HepG2 (cell line): ENCODE results near the gene NISCH. TPM values are rescaled to one million over a fixed set of nuclear protein-coding genes. Genes with fewer than 3 reads are reported as not detected.

Experiments
- ATAC-seq: fragments of 200-7000 bp; cut with Tn5 transposase; 3 replicates; pipeline ENCODE4 v1.9.1; 2020; ENCODE audit warnings: mild to moderate bottlenecking, moderate library complexity
- BruUV-seq: library from RNA; stranded (reverse); fragments of 400-500 nt; replicated peaks from 2 replicates; lab custom pipeline; 2021; lab: Mats Ljungman, UMichigan
- CTCF ChIA-PET: fragments of 300-600 bp; formaldehyde crosslinking; extraction: SDS; loops from one replicate; lab custom pipeline; 2021; ENCODE audit warnings: low total read pairs, inconsistent platforms, low intra/inter-chr PET ratio; lab: Yijun Ruan, JAX
- POLR2A ChIA-PET: fragments of 350-600 bp; sonication (Branson Sonifier 250); formaldehyde crosslinking; loops from one replicate; lab custom pipeline; 2020; ENCODE audit warnings: antibody characterized with exemption, inconsistent platforms; lab: Yijun Ruan, JAX
- DNase-seq: peaks from one replicate; pipeline ENCODE4 v3.0.0-alpha.2; 2015; ENCODE audit warnings: low spot score
- FAIRE-seq: peaks from 3 replicates; lab custom pipeline; 2011; peaks lifted over from hg19 to GRCh38; lab: Jason Lieb, UNC
- H2AFZ ChIP-seq: one replicate; pipeline ENCODE4 v1.6.1; 2011; ENCODE audit warnings: low read length, inconsistent platforms
- H3K27ac ChIP-seq: fragments of 300-600 bp; 3 replicates; pipeline ENCODE4 v1.8.0; 2011; ENCODE audit warnings: mixed run types, mild to moderate bottlenecking, mixed read lengths, low read length, inconsistent platforms; ENCODE audit not compliant: insufficient read depth; ENCODE audit errors: extremely low read length
- H3K27me3 ChIP-seq, 2 experiments: fragments of 200-600 bp in 1 of 2; 2 replicates in 1 of 2; 3 replicates in 1 of 2; pipeline versions ENCODE4 v1.6.0 to v1.8.0; 2011; ENCODE audit warnings: low read length in 2 of 2, mild to moderate bottlenecking in 2 of 2, moderate library complexity in 2 of 2, inconsistent platforms in 1 of 2; ENCODE audit not compliant: insufficient read depth in 2 of 2, control insufficient read depth in 1 of 2
- H3K36me3 ChIP-seq, 2 experiments: fragments of 200-600 bp in 1 of 2; replicated peaks in 1 of 2; 2 replicates in 1 of 2; 3 replicates in 1 of 2; pipeline versions ENCODE4 v1.5.1 to v1.8.0; 2011; ENCODE audit warnings: low read length in 2 of 2, inconsistent platforms in 1 of 2; ENCODE audit not compliant: insufficient read depth in 2 of 2, control insufficient read depth in 1 of 2
- H3K4me1 ChIP-seq: 2 replicates; pipeline ENCODE4 v1.5.1; 2012; ENCODE audit warnings: low read length, inconsistent platforms; ENCODE audit not compliant: insufficient read depth
- H3K4me2 ChIP-seq: 2 replicates; pipeline ENCODE4 v1.6.0; 2011; ENCODE audit warnings: low read depth, low read length, inconsistent platforms
- H3K4me3 ChIP-seq, 3 experiments: fragments of 200-600 bp in 1 of 3; sonication (generic), shearing (Covaris generic) in 1 of 3; replicated peaks in 1 of 3; 2 replicates each; pipeline ENCODE4 v1.5.1; 2011 to 2016; ENCODE audit warnings: low read length in 3 of 3, inconsistent platforms in 2 of 3, low read depth in 2 of 3, mild to moderate bottlenecking in 2 of 3, control low read depth in 1 of 3, mixed read lengths in 1 of 3; ENCODE audit not compliant: insufficient read depth in 1 of 3
- H3K79me2 ChIP-seq: one replicate; pipeline ENCODE4 v1.6.1; 2011; ENCODE audit warnings: low read length, inconsistent platforms; ENCODE audit not compliant: insufficient read depth
- H3K9ac ChIP-seq: 2 replicates; pipeline ENCODE4 v1.6.0; 2011; ENCODE audit warnings: mild to moderate bottlenecking, low read depth, low read length, inconsistent platforms; ENCODE audit not compliant: insufficient read depth
- H3K9me3 ChIP-seq: 2 replicates; pipeline ENCODE4 v1.5.1; 2012; ENCODE audit warnings: mild to moderate bottlenecking, low read length
- H4K20me1 ChIP-seq: 2 replicates; pipeline ENCODE4 v1.6.0; 2011; ENCODE audit warnings: inconsistent platforms, mild to moderate bottlenecking, low read length, moderate library complexity; ENCODE audit not compliant: insufficient read depth
- KDM5B ChIP-seq: sonication (generic); formaldehyde crosslinking; IDR thresholded peaks from 2 replicates; pipeline ENCODE4 v1.4.0; 2020; ENCODE audit warnings: missing genetic modification reagents, mild to moderate bottlenecking, borderline replicate concordance
- MBNL3 ChIP-seq: fragments of 250-450 bp; sonication (Bioruptor Pico); conservative IDR thresholded peaks from 2 replicates; pipeline ENCODE4 v1.8.0; 2022; ENCODE audit warnings: mild to moderate bottlenecking, inconsistent platforms
- PAX8 ChIP-seq: sonication (generic); formaldehyde crosslinking; IDR thresholded peaks from 2 replicates; pipeline ENCODE4 v1.8.0; 2022; ENCODE audit warnings: mild to moderate bottlenecking, missing genetic modification reagents, borderline replicate concordance
- SP1 ChIP-seq, 2 experiments: fragments of 450-650 bp in 1 of 2; sonication (generic) in 1 of 2; formaldehyde crosslinking in 1 of 2; IDR thresholded peaks; 2 replicates each; pipeline versions ENCODE4 v1.4.0 to v1.6.1; 2016 to 2020; ENCODE audit warnings: missing genetic modification reagents in 1 of 2
- ZBTB7A ChIP-seq: sonication (generic); formaldehyde crosslinking; IDR thresholded peaks from 2 replicates; pipeline ENCODE4 v1.8.0; 2022; ENCODE audit warnings: mild to moderate bottlenecking, missing genetic modification reagents
- ZNF367 ChIP-seq: sonication (generic); formaldehyde crosslinking; IDR thresholded peaks from 2 replicates; pipeline ENCODE4 v1.4.0; 2020; ENCODE audit warnings: missing genetic modification reagents, borderline replicate concordance
- WGBS: methylation state at CpG from one replicate; pipeline ENCODE4 v1.1.6; 2017; ENCODE audit warnings: low lambda C conversion rate; 5-methylcytosine and 5-hydroxymethylcytosine counted together
- in situ Hi-C: cut with HindIII; loops from 2 replicates; pipeline ENCODE4 v1.10.0; 2017; ENCODE audit warnings: low pct_unique_long_range_greater_than_20kb; ENCODE audit not compliant: extremely low pct_ligation_motif_present
- intact Hi-C: fragments of 100-400 bp; cut with micrococcal nuclease; formaldehyde crosslinking; loops from one replicate; pipeline ENCODE4 v1.10.0; 2022; ENCODE audit not compliant: unreplicated experiment
- polyA plus RNA-seq, 8 experiments: library from polyadenylated mRNA; depleted of rRNA in 3 of 8; stranded (reverse) in 7 of 8; unstranded in 1 of 8; fragments of >200 nt; fragmentation: Illumina TruSeq in 4 of 8; extraction: Trizol in 4 of 8; gene quantifications; 2 replicates each; pipeline versions ENCODE4 v1.2.1 to v1.2.3, GENCODE V29; 2011 to 2016; ENCODE audit warnings: low read depth in 4 of 8, missing spikeins in 1 of 8, mixed read lengths in 1 of 8; ENCODE audit not compliant: insufficient read depth in 1 of 8
- total RNA-seq, 5 experiments: library from RNA; depleted of rRNA; stranded (reverse); fragments of >200 nt; fragmentation: Illumina TruSeq; extraction: Trizol; gene quantifications; 2 replicates each; pipeline ENCODE4 v1.2.3, GENCODE V29; 2016; ENCODE audit warnings: low read depth in 1 of 5
- TF ChIP-seq, protein P1 (sequence below): sonication (generic); formaldehyde crosslinking; IDR thresholded peaks from 2 replicates; pipeline ENCODE4 v1.4.0; 2020; ENCODE audit warnings: missing genetic modification reagents

Gene NISCH
- total and polyA plus RNA-seq, 2 of the 13 experiments (the other 11 are each of a cell fraction or from before 2014, with no cell fraction given) = 27.0 to 47.6 TPM

DNA sequence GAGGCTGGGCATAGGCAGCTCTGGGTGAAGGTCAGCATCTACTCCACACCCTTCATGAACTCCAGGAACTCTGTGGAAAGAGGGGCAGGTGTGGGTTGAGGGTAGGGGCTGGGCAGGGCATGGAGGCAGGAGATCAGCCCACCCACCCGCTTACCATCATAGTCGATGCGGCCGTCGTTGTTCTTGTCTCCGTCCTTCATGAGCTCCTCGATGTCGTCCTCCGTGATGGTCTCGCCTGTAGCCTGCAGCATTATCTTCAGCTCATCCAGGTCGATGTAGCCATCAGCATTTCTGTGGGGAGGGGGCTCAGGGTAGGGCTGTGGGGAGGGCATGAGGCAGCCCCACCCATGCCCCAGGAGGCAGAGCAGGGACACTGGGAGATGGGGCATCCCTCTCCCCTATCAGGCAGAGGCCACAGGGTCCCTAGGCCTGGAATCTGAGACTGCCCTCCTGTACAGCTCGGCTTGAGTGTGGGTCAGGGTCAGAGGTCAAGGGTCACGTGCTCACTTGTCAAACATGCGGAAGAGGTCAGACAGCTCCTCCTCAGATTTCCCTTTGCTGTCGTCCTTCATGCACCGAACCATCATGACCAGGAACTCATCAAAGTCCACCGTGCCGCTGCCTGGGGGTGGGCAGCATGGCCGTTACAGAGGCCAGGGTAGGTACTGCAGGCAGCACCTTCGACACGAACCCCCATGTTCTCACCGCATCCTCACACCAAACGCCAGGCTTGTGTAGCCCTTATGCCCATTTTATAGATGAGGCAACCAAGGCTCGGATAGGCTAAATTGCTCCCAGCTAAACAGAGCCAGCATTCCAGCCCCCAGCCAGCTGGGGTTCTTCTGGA, 3.9 kb upstream of the NISCH start (continued):
- TF ChIP-seq, protein P1, sequence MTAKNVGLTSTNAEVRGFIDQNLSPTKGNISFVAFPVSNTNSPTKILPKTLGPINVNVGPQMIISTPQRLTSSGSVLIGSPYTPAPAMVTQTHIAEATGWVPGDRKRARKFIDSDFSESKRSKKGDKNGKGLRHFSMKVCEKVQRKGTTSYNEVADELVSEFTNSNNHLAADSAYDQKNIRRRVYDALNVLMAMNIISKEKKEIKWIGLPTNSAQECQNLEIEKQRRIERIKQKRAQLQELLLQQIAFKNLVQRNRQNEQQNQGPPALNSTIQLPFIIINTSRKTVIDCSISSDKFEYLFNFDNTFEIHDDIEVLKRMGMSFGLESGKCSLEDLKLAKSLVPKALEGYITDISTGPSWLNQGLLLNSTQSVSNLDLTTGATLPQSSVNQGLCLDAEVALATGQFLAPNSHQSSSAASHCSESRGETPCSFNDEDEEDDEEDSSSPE (CRISPR knock-in tag) = no peak
- no peak for TF ChIP-seq MBNL3
- TF ChIP-seq, all 625 proteins: peak for 63

DNA sequence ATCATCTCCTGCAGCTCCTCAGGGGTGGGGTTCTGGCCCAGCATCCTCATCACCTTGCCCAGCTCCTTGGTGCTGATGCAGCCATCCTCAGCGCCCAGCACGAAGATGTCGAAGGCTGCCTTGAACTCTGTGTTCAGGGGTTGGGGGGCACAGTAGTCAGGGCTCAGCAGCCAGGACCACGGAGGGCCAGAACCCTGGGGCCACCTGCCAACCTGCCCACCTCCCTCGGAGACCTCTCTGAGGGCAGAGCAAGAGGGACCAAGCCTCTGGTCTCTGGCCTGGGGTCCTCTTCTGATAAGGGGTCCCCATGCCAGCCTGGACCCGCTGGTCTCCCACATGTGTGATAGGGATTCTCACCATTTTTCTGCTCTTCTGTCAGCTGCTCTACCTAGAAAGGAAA, 3.3 kb upstream of the NISCH start:
- intact Hi-C loops (no loop called here), in situ Hi-C loops (loop anchor here (10.0 kb wide), 1 partner anchor 233 kb away; the partner anchor contains the start of genes GNL3 and PBRM1)
- FAIRE-seq (no peak), DNase-seq (no peak), ATAC-seq (no peak)
- Histone ChIP-seq H2AFZ (no peak overlapping the region), H3K4me2 (peak overlapping the region; percentile 93), H3K9ac (0 out of 2 replicates have a peak overlapping the region, but pooled peaks have one; percentile 43), H4K20me1 (no peaks in the 10 kb centered on the region), H3K9me3 (no peaks in the 10 kb centered on the region), H3K36me3 (no peaks in the 10 kb centered on the region), H3K27ac (no peak overlapping the region), H3K4me1 (peaks cover 92% of the 10 kb centered on the region), H3K4me3 (peak overlapping the region in 1 of 3 experiments; percentile 92; a peak in 1 of 6 replicates), H3K27me3 (no peaks in the 10 kb centered on the region; a peak in 1 of 5 replicates), H3K79me2 (peaks cover 15% of the 10 kb centered on the region)
- TF ChIP-seq ZNF367 (CRISPR knock-in tag) = no peak
- TF ChIP-seq ZBTB7A (CRISPR knock-in tag) = 0 out of 2 replicates have a peak, but pooled peaks have one; percentile 13
- no peak for TF ChIP-seq SP1 (IDR thresholded peaks at IDR 0.05)
- TF ChIP-seq SP1 (CRISPR knock-in tag; IDR thresholded peaks at IDR 0.05) = 0 out of 2 replicates have a peak, but pooled peaks have one; percentile 9
- TF ChIP-seq PAX8 (CRISPR knock-in tag) = no peak
- TF ChIP-seq KDM5B (CRISPR knock-in tag) = peak; percentile 36; the same call in 1 of the 2 replicates
- WGBS = 81% methylated on average over 4 of the region's 6 CpGs
- ChIA-PET CTCF (interaction anchor here (1.1 kb wide), 1 partner anchor 24 kb away, joined by 3 read pairs; no protein-coding TSS in a partner anchor), POLR2A (interaction anchor here (1.5 kb wide), 1 partner anchor 84 kb away, joined by 4 read pairs; the partner anchor contains the start of gene UQCC5)
- no TSS peak for BruUV-seq
